Hypothalamus (tissue), 51 donors: ENCODE data around the gene OVOL1.
A peak's percentile ranks its signal among the peaks of the same experiment; 100 is the strongest.

Experiments used
- DNase-seq, 51 donors: peaks; one replicate each; lab custom pipeline; 2025; lab: John Stamatoyannopoulos, UW

Gene OVOL1

DNA sequence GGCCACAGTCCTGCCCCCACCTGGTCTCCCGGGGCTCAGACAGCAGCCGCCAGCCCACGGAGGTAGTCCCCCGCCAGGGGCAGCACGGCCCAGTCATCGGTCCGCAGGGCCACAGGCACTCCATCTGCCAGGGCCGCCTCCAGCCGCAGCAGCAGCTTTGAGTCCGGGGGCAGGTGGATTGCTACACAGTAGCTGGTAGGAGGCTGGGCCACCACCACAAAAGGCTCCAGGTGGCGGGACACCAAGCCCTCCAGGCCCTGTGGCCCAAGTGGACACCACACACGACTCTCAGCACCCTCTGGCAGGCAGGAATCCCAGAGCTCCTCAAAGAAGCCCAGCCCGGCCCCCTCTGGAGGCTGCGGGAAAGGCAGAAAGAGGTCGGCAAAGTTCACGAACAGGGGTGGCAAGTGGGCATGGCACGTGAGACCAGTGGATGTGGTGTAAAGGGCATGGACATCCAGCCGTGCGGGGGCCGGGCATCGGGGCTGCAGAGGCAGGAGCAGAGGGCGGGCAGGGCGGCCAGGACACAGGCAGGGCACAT, 9.0 kb upstream of the OVOL1 start:
- DNase-seq, result no peak

DNA sequence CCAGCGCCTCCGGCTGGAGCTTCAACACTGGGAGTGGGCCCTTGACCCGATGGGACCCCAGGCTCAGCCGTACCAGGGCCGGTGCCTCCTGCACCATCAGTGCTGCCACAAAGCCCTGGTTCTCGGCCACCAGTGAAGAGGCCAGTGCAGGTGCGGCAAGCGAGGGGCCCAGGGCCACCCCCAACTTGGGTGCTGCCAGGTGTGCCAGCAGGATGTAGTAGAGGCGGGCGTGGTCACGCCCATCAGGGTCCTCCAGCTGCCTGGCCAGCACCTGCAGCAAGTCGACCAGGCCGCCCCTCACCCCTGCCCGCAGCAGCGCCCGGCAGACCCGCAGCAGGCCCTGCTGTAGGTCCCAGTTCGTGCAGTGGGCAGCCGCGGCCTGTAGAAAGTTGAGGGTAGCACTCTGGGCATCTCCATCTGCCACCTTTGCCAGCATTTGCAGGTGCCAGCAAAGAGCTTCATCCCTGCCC, 8.4 kb upstream of the OVOL1 start:
- no peak for DNase-seq

DNA sequence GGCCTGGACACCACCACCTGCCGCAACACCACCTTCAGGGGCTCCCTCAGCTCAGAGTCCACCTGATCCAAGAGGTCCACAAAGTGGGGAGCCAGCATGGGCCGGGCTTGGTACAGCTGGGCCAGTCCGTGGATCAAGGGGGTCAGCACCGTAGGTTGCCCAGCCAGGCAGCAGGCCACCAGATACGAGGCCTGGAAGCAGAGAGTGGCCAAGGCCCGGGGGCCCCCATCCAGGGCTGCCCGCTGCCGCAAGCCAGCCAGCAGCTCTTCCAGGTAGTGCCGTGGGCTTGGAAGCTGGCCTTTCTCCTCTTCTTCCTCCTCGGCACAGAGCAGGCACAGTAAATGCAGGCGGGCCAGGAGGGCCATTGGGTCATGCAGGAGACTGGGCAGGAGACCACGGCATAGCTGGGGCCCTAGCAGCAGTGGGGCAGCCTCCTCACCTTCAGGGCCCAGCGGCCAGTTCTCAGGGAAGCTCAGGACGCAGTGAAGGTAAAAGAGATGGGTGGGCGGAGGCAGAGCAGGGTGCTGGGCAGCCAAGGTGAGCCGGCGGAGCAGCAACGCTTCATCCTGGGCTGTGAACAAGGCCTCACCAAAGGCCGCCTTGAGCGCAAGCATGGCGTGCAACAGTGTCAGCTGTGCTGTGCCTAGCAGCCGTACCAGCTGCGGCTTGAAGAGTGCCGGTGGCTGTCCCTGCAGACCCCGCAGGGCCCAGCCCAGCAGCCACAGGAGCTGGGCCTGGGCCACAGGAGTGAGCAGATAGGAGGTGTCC, 7.8 kb upstream of the OVOL1 start:
- DNase-seq, result no peak

- DNase-seq, result no peak
These were observed 7.3 kb upstream of the OVOL1 start for GRCh38 chr11:65779669-65779918.

DNA sequence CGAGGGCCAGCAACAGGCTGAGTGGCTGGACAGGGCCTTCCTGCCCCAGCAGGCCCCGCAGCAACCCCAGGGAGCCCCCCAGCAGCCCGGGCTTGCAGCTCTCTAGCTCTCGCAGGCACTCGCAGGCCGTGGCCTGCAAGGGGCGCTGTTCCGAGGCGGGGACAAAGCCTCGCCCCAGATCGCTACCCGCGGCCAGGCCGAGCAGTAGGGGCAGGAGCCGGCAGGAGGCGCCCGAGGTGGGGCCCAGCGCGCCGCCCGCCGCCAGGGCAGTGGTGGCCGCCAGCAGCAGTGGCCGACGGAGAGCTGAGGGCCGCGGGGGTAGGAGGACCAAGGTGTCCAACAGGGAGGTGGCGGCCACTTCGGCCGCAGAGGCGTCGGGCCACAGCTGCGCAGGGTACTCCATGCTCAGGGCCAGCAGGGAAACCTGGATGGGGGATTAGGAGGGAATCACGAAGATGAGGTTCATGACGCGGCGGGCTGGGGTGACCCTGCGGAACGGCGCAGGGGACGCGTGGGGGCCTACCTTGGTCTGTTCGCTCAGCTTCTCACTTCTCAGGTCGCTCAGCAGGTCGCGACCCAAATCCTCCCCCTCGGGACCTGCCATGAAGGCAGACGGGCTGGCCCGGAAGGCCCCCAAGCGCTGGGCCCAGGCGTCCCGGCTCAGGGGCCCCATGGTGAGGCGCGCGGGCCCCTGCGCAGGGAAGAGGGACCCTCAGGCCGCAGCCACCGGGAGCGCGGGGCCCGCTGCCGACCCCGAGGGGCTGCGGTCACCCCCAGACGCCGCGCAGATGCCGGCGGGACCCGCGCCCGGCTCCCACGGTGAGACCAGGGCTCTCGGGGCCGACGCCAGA, 6.7 kb upstream of the OVOL1 start:
- peak in 45 of 51 donors; percentile 11 to 81 (median 47) for DNase-seq

GRCh38 chr11:65780770-65781151, 6.1 kb upstream of the OVOL1 start, which contains the start of gene AP5B1:
Gene AP5B1, minus strand, starts transcription at chr11:65780976. Its CDS starts 385 bp downstream, at chr11:65780591.
- DNase-seq, result peak in 29 of 51 donors; percentile 12 to 66 (median 27)

- DNase-seq, result peak in 23 of 51 donors; percentile 5 to 61 (median 23)
These were observed 5.5 kb upstream of the OVOL1 start for GRCh38 chr11:65781152-65781961.

DNA sequence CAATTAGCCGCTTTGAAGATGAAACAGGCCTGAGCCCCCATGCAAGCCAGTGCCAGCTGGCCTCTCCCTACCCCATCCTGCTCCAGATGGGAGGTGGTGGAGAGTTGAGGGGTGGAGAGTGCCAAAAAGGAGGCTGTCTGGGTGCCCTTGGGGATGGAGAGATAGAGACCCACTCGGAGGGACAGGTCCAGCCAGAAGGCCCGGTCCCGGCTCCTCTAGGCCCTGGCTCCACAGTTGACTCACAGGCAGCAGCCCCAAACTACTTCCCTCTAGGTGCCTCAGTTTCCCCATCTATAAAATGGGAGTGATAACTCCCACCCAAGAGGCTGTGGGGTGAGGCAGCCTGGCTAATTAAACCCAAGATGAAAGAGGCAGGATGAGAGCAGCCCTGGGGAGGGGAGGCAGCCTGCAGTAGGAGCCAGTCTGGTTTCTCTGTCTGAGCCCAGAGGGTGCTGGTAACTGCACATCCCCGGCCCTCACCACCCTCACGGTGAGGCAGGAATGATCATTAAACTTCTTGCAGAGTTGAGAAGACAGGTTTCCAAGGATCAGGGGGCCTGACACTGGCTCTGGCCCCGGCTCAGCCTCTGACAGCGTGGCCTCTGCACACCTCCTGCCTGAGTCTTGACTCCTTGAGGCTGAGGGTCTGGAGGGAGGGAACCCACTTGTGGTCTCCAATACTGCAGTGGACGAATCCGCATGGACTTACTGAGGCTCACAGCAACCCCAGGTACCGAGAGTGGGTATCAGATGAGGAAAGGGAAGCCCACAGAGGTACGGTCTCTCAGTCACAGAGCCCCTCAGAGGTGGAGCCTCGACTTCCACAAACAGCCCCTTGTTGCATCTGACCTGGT, 4.7 kb upstream of the OVOL1 start:
- DNase-seq, result no peak

GRCh38 chr11:65782816-65783228, 4.0 kb upstream of the OVOL1 start:
- DNase-seq, result no peak

GRCh38 chr11:65785319-65786007, 1.4 kb upstream of the OVOL1 start:
- DNase-seq, result no peak

- DNase-seq, result no peak
These were observed 666 bp upstream of the OVOL1 start for GRCh38 chr11:65786008-65786785.

- DNase-seq, result no peak
These were observed 1.1 kb downstream of the OVOL1 start for GRCh38 chr11:65787649-65788622.

DNA sequence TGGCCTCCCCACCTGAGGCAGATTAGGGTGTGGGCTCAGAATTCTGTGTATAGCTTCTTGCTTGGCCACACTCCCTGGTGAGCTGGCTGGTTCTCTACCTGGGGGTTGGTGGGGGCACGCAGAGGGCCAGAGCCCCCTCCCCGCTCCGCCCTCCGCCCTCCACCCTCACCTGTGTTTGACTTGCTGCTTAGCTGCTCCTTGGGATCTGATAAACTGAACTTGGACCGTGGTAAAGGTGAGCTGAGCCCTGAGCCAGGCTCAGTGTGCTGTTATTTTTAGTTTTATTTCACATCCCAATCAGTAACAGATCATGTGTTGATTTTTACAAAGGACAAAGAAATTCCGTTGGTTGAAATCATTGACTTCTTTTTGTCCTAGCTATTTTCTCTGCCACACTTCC, 2.0 kb downstream of the OVOL1 start:
- DNase-seq, result no peak

DNA sequence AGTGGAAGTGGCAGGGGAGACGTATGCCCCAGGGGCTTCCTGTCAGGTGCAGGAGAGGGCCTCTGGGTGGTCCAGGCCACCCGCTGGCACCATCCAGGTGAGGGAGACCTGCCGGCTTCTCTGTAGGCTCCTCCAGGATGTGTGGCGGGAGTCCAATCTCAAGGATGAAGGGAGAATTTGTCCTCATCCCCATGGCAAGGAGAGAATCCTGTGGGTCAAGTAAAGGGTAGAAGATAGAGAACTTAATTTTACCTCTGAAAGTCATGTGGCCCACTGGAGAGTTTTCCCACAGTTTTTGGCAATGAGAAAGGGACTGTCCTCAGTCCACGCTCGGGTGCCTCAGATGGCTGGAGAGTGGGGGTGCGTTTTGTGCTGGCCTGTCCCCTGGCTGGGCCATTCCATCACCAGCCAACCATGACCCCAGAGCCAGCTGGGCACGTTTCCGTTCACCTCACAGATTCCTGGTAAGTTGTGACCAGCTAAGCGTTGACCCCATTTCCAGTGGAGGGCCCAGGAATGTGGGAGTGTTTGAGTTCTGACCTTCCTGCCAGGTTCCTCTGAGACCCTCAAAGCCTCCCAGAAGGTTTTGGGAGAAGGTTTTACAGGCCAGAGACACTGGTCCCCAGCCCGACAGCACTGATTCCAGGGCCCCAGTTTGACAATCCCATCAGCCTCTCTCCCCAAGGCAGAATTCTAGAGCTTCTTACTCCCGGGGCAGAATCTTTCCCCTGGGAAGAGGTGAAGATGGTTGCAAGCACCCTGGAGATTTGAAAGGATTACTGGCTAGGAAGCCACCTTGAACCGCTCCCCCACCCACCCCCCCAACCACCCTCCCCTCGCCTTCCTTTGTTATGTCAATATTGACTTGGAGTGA, 2.6 kb downstream of the OVOL1 start:
- DNase-seq, result no peak

DNA sequence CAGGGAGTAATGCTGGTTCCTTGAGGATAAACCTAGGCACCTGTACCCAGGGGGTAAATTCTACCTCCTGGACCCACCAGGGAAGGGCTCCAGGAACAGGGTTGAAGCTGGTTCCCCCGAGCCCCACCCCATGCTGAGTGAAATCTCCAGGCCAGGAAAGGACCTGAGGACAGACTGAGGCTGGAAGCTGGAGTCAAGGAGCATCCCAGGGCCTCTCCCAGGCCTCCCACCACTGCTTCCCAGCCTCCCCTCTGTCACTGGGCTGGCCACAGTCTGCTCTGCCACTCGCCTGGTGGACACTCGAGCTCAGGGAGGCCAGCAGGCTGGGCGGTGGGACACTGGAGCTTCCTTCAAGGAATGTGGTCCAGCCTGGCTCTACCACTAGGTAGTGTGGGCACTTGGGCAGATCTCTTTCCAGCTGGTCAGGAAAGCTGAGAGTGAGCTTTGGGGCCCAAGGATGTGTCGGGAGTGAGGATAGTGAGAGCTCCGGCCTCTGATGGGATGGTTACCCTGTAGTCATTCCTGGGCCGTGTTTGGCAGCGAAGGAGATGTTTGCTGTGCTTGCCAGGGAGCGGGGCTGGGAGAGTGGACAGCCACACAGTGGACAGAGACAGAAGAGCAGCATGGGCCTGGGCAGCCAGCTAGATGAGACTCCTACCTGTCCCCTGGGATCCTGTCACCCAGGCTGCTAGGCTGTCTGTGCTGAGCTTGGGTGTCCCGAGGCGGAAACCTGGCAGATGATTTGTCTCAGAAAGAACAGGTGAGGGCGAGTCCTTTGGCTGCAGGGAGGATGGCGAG, 3.4 kb downstream of the OVOL1 start:
- no peak for DNase-seq
